Endodermal cell (in vitro differentiated cells): ENCODE results near the gene ZNF234. TPM values are rescaled to one million over a fixed set of nuclear protein-coding genes. Genes with fewer than 3 reads are reported as not detected.

Source experiments
- DNase-seq: peaks from one replicate; pipeline ENCODE4 v3.0.0-alpha.2; 2017
- H3K27ac ChIP-seq: 2 replicates; pipeline ENCODE4 v1.5.1; 2013; ENCODE audit warnings: mild to moderate bottlenecking, low read depth, low read length, moderate library complexity
- H3K27me3 ChIP-seq: 2 replicates; pipeline ENCODE4 v1.6.1; 2013; ENCODE audit warnings: mild to moderate bottlenecking, low read length, moderate library complexity; ENCODE audit not compliant: insufficient read depth, control insufficient read depth, poor library complexity, severe bottlenecking
- H3K36me3 ChIP-seq: 2 replicates; pipeline ENCODE4 v1.7.0; 2013; ENCODE audit warnings: mild to moderate bottlenecking, low read length, moderate library complexity; ENCODE audit not compliant: control insufficient read depth, insufficient read depth
- H3K4me1 ChIP-seq: one replicate; pipeline ENCODE4 v1.7.0; 2013; ENCODE audit warnings: low read length; ENCODE audit not compliant: control insufficient read depth, insufficient read depth
- H3K4me3 ChIP-seq: 2 replicates; pipeline ENCODE4 v1.5.1; 2013; ENCODE audit warnings: mild to moderate bottlenecking, low read length, moderate library complexity
- H3K9ac ChIP-seq: 2 replicates; pipeline ENCODE4 v1.6.1; 2013; ENCODE audit warnings: mild to moderate bottlenecking, low read length, moderate library complexity; ENCODE audit not compliant: poor library complexity, severe bottlenecking; ENCODE audit errors: extremely low read depth
- H3K9me3 ChIP-seq: 2 replicates; pipeline ENCODE4 v1.6.1; 2013; ENCODE audit warnings: mild to moderate bottlenecking, low read length, moderate library complexity; ENCODE audit not compliant: control insufficient read depth
- H3K27ac Mint-ChIP-seq: 2 replicates; pipeline ENCODE4 v1.8.0; 2020; ENCODE audit warnings: mixed read lengths
- H3K27me3 Mint-ChIP-seq: 2 replicates; pipeline ENCODE4 v1.8.0; 2021; ENCODE audit warnings: mild to moderate bottlenecking, mixed read lengths; ENCODE audit not compliant: insufficient read depth
- H3K36me3 Mint-ChIP-seq: 2 replicates; pipeline ENCODE4 v1.8.0; 2020; ENCODE audit warnings: low read depth, mixed read lengths
- H3K4me1 Mint-ChIP-seq: 2 replicates; pipeline ENCODE4 v1.8.0; 2020; ENCODE audit warnings: mixed read lengths
- H3K4me3 Mint-ChIP-seq: 2 replicates; pipeline ENCODE4 v1.8.0; 2020; ENCODE audit warnings: mild to moderate bottlenecking, moderate library complexity, mixed read lengths
- H3K9me3 Mint-ChIP-seq: 2 replicates; pipeline ENCODE4 v1.8.0; 2020; ENCODE audit warnings: mild to moderate bottlenecking, mixed read lengths
- CTCF ChIP-seq: fragments of 200-600 bp; sonication (generic); conservative IDR thresholded peaks from 2 replicates; pipeline ENCODE4 v1.5.0; 2021; ENCODE audit warnings: antibody characterized with exemption, mild to moderate bottlenecking
- WGBS, 2 experiments: methylation state at CpG; one replicate each; pipeline versions ENCODE4 v1.1.5 to v1.1.7; 2013; ENCODE audit warnings: missing lambda C conversion rate in 2 of 2, mixed read lengths in 1 of 2; ENCODE audit not compliant: insufficient coverage in 1 of 2, insufficient read length in 1 of 2; 5-methylcytosine and 5-hydroxymethylcytosine counted together
- total RNA-seq, 2 donors: library from RNA; stranded (reverse); fragmentation: NEBNext Ultra II Directional in 1 of 2; extraction: Animal tissue kit (Norgen Biotek cat#: 25700) in 1 of 2; gene quantifications; 2 replicates in 1 of 2; 3 replicates in 1 of 2; pipeline ENCODE4 v1.2.1, GENCODE V29; 2021

The ZNF234 gene
- total RNA-seq, 2 donors from 2014 or later = 9.0 to 10.8 TPM

DNA sequence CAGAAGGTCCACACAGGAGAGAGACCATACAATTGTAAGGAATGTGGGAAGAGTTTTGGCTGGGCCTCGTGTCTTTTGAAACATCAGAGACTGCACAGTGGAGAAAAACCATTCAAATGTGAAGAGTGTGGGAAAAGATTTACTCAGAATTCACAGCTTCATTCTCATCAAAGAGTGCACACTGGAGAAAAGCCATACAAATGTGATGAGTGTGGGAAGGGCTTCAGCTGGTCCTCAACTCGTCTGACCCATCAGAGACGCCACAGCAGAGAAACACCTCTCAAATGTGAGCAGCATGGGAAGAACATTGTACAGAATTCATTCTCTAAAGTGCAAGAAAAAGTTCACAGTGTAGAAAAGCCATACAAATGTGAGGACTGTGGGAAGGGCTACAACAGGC lies 33.6 kb upstream of the ZNF234 start:
- H3K4me3 ChIP-seq = peak overlapping the region; percentile 2
- no peak for TF ChIP-seq CTCF
- no peak overlapping the region for H3K9ac ChIP-seq
- no peak overlapping the region for H3K27ac Mint-ChIP-seq
- peaks cover 64% of the 10 kb centered on the region for H3K36me3 ChIP-seq
- H3K9me3 Mint-ChIP-seq = peaks cover 75% of the 10 kb centered on the region
- no peaks in the 10 kb centered on the region for H3K4me1 Mint-ChIP-seq
- no peak for DNase-seq
- 94 to 98% methylated on average over 2 to 3 of the region's 3 CpGs for WGBS, 2 experiments
- H3K27ac ChIP-seq = no peak overlapping the region
- no peaks in the 10 kb centered on the region for H3K4me1 ChIP-seq
- H3K4me3 Mint-ChIP-seq = no peak overlapping the region
- H3K27me3 ChIP-seq = no peaks in the 10 kb centered on the region
- peaks cover 44% of the 10 kb centered on the region for H3K9me3 ChIP-seq
- H3K27me3 Mint-ChIP-seq = peaks cover 2% of the 10 kb centered on the region
- H3K36me3 Mint-ChIP-seq = peaks cover 79% of the 10 kb centered on the region

- H3K36me3 ChIP-seq = peaks cover 47% of the 10 kb centered on the region
- H3K27me3 Mint-ChIP-seq = peaks cover 2% of the 10 kb centered on the region
- H3K4me3 Mint-ChIP-seq = no peak overlapping the region
- peaks cover 3% of the 10 kb centered on the region for H3K4me1 Mint-ChIP-seq
- peaks cover 68% of the 10 kb centered on the region for H3K9me3 Mint-ChIP-seq
- H3K27ac Mint-ChIP-seq = no peak overlapping the region
- no peak overlapping the region for H3K4me3 ChIP-seq
- H3K9ac ChIP-seq = no peak overlapping the region
- no peak for TF ChIP-seq CTCF
- H3K4me1 ChIP-seq = no peaks in the 10 kb centered on the region
- H3K27me3 ChIP-seq = no peaks in the 10 kb centered on the region
- no peak for DNase-seq
- H3K27ac ChIP-seq = no peak overlapping the region
- peaks cover 40% of the 10 kb centered on the region for H3K9me3 ChIP-seq
- H3K36me3 Mint-ChIP-seq = peaks cover 62% of the 10 kb centered on the region
These were observed 31.9 kb upstream of the ZNF234 start for GRCh38 chr19:44109458-44109857.

- Histone ChIP-seq H3K4me1 (no peaks in the 10 kb centered on the region), H3K4me3 (peak overlapping the region; percentile 99), H3K9me3 (peaks cover 25% of the 10 kb centered on the region), H3K27me3 (no peaks in the 10 kb centered on the region), H3K9ac (peak overlapping the region; percentile 85), H3K27ac (no peak overlapping the region), H3K36me3 (peaks cover 31% of the 10 kb centered on the region)
- Mint-ChIP-seq H3K36me3 (peaks cover 53% of the 10 kb centered on the region), H3K27ac (peak overlapping the region; percentile 94), H3K4me3 (peak overlapping the region; percentile 97), H3K27me3 (peaks cover 2% of the 10 kb centered on the region), H3K9me3 (peaks cover 48% of the 10 kb centered on the region), H3K4me1 (peaks cover 3% of the 10 kb centered on the region)
- 26 to 64% methylated on average over 7 to 17 of the region's 17 CpGs for WGBS, 2 experiments
- peak; percentile 92 for DNase-seq
- no peak for TF ChIP-seq CTCF
These were observed 29.4 kb upstream of the ZNF234 start for GRCh38 chr19:44111910-44112463.
